HG03521 (cell line): Measurements from ENCODE around the gene COMMD10.
A peak's percentile ranks its signal among the peaks of the same experiment; 100 is the strongest.

ENCODE experiments used
- ATAC-seq: cut with Tn5 transposase; IDR thresholded peaks from one replicate; pipeline ENCODE4 v1.9.1; 2021; ENCODE audit warnings: mild to moderate bottlenecking, moderate library complexity; ENCODE audit not compliant: unreplicated experiment

COMMD10 gene

DNA sequence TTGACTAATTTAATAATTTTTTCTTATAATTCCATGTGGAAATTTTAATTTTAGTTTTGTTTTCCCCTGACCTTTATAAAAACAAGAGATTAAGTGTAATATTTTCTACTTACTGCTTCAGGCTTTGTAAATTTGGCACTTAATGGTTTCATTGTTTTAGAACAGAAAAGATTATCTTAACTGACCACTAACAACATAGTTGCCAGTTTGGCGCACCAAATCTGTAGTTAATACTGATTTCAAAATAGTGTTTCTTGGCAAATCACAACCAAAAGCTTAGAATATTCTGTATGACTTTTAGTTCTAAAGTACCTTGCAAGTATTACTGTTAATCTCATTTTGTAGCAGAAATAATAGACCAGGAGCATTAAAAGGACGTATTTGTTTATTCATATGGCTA, 124.3 kb downstream of the COMMD10 start:
- ATAC-seq = no peak

DNA sequence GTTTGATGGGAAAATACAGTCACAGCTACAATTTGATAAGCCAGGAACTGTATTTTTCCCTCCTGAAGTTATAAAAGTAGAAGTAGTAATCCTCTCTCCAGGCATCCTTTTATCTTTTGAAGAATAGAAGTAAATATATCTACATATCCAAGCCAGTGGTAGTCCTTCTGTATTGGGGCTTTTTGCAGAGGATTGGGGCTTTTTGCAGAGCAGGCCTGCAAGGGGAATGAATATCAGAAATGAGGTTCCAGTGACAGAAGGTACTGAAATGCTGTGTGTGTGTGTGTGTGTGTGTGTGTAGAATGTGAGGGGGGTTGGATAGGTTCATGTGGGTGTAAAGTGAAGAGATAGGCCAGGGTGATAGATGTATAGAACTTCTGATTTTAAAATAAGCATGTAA, 127.4 kb downstream of the COMMD10 start:
- no peak for ATAC-seq

DNA sequence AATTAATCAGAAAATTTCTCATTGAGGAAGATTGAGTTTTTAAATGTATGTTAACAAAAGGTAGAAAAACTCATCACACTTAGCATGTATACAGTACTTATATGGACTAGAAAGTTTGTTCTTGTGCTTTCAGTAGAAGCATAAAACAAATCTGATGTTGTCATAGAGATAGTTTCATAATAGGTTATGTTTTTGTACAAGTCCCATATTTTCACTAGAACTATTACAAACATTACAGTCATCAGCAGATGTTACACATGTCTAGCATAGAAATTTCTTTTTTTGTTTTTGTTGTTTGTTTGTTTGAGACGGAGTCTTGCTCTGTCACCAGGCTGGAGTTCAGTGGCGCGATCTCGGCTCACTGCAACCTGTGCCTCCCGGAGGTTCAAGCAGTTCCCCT, 131.4 kb downstream of the COMMD10 start:
- ATAC-seq = no peak

DNA sequence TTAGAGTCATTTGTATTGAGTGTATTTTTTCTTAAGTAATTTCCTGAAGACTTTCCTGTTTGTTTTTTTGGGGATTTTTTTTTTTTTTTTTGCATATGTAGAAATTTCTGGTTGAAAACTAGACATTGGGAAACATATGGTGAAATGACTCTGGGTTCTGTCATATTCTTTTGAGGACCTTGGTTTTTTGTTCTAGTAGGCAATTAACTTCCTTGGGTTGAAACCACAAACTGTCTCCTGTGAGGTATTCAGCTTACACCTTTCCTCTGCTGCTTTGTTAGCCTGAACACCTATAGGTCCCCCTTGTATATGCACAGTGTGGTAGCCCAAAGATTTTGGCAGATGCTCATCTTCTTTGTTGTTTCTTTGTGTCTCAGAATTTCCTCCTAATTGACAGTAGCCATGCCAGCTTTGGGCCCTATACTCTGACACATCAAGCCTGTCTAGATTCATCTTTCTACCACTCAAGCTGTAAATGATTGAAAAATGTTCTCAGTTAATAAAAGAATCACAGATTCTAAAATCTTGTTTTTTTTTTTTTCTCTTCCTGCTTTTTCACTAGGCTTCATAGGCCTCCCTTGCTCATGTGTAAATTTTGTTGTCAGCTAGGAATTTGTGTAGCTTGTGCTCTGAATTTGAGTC, 140.6 kb downstream of the COMMD10 start:
- ATAC-seq = no peak

DNA sequence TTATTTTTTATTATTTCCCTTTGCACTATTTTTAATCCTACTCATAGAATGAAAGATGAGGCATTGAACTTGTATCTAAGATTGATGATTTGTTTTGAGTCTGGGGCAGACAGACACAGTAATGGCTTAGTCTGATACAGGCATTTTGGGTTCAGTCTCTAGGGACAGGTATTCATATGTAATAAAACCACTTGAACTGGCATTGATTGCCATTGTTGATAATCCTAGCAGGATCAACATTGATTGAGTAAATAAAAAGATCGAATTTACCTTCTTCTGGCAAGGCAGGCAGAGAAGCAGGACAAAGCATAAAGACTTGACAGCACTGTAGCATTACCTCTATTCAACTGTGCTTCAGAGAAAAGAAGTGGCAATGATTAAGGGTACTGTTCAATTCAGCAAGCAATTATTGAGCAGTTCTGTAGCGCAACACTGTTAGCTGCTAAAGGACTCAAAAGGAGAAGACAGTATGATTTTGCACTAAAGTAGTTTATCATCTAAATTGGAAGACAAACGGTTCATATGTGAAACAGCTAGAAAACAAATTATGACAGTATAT, 144.4 kb downstream of the COMMD10 start:
- ATAC-seq = no peak

DNA sequence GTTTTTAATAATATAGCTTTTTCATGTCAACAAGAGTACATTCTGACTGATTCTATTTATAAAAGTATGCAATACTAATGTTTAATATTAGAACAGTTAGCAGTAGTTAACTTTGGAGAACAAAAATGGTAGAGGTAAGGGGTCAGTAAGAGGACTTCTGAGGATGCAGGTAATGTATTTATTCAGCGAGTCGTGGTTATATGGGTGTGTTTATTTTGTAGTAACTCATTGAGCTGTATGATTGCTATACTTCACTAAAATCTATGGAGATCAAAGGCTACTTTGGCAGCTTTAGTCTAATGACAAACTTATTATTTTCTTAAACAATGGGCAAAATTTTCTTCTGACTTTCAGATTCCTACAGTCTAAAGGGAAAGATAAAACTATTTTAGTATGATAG, 146.5 kb downstream of the COMMD10 start:
- no peak for ATAC-seq

DNA sequence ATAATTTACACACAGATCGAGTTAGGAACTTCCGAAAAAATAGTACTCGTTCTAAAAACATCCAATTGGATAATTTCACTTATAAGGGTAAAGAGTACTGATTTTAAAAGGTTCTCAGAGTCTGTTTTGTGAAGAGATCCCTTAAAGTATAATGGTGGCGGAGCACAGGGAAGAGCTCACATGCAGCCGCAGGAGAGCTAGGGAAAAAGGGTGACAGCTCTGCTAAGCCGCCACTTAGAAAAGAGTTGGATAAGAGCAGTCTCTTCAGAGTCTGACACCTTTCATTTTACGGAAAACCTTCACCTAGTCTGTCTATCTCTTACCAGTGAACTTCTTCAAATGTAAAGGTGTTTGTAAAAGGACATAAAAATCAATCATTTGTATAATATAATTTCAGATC, 149.9 kb downstream of the COMMD10 start:
- ATAC-seq = no peak

DNA sequence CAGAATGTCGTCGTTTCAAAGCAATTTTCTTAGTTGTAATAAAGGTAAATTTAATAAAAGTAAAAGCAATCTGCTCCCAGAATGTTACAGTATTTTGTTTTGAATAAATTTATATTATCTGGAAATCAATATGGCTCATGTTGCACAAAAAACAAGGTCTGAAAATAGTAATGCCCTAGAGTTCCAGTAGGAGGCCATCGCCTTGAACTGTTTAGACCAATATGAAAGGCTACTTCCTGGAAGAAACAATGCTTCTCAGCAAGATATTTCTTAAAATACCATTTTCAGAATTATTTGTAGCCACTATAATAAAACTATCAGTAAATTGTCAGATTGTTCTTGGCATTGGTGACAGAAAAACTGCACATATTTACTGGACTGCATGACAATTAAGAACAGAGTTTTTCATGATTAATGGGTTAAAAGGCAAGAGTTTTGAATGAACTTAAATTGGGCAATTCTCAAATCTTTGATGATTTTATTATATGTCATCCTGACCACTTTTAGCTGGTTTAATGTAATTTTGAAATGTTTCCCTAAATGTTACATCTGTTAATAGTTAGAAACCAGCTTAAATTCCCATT, 153.2 kb downstream of the COMMD10 start:
- no peak for ATAC-seq

DNA sequence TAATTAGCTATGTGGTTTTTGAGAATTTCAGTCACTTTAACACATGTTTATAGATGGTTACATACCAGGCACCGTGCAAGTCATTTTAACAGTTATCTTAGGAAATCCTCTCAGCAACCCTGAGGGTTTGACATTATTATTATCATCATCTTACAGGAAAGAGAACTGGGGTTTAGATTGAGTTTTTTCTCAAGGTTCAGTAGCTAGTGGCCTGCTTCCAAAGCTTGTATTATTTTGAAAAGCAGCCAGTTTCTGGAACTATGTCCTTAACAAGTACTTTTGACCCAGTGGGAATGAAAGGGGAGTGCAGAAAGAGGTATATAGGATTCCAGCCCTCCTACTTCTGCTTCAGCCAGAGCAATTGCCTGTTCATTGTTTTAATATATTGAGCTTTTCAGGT, 157.5 kb downstream of the COMMD10 start:
- no peak for ATAC-seq

DNA sequence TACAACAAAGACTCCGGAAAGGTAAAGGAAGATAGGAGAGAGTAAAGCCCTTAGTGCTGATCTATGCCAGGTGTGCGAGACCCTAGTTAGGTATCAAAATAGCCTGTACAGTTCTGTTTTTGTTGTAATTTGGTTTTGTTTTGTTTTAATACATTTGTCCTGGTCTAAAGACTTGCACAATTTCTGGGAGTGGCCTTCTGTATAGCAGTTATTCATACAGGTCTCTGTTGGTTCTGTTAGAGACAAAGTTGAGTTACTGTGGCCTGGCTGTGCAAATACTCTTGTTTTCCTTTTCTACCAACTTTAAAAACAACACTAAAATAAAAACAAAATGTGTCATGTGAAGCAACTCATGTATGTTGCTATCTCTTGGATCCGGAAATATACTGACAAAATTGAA, 163.6 kb downstream of the COMMD10 start:
- no peak for ATAC-seq

DNA sequence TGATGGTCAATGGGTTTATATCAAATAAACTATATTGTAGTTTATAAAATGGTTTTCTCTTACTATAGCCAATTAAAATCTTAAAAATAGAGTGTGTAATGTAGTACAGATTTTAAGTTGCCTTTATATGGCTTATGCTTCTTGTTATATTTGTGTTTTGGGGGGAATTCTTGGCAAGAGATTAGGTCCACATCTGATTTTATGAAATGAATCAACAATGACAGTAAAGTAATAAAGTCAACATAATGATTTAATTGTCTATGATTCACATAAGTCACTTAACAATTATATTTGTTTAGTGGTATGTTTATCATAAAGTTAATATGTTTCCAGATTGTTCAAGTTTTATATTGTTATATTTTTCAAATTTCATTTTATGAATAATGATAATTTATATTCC, 164.8 kb downstream of the COMMD10 start:
- no peak for ATAC-seq

DNA sequence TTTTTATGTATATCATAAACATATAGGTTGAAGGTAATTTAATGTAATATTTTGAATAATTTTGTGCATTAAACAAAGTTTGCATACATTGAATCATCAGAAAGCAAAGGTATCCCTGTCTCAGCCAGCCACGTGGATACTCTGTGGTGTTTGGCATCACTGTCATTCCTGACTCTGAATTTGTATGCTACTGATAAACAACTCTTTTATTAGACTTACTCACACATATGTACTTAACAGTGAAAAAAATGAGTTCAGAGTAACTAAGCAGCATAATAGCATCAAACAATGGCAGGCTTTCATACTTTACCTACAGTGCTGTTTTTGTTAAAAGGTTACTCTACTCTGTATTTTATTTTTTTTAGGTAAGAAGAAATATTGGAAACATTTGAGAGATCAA, 171.9 kb downstream of the COMMD10 start:
- no peak for ATAC-seq

DNA sequence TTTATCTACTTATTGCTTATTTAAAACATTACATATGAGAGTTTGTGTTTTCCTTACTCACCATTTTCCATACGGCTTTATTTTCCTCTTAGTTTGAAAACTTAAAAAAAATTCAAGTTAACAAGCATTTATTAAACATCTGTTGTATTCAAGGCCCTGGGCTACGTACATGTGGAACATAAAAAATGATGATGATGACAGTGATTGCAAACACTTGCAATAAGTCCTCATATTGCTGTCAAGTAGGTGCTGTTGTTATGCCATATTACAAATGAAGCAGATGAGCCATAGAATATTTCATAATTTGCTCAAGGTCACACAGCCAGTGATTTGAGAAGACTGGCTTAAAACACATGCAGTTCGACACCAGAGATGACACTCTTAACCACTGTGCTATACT, 180.6 kb downstream of the COMMD10 start:
- no peak for ATAC-seq

DNA sequence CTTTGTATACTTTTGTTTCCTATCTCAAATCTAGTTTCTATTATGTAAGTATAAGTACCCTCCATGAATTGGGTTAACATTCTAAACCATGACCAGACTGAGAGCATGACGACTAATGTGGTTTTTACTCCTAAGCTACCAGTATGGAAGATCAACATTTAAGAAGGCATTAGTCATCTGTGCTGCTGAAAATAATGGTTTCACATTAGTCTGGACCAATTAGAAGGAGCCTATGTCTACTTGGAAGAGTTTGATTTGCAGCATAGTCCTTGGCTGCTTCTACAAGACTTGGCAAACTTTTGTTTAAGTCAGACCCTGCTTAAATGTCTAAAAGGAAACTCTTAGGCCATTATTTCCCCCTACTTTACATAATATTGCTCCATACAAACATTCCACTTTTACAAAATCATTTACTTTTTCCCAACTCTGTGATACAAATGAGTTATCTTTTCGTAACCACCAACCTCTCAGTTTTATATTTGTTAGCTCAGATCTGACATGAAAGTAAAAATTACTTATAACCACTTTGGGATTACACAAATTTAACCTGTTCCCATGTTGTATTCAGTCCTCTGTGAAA, 186.7 kb downstream of the COMMD10 start:
- no peak for ATAC-seq

DNA sequence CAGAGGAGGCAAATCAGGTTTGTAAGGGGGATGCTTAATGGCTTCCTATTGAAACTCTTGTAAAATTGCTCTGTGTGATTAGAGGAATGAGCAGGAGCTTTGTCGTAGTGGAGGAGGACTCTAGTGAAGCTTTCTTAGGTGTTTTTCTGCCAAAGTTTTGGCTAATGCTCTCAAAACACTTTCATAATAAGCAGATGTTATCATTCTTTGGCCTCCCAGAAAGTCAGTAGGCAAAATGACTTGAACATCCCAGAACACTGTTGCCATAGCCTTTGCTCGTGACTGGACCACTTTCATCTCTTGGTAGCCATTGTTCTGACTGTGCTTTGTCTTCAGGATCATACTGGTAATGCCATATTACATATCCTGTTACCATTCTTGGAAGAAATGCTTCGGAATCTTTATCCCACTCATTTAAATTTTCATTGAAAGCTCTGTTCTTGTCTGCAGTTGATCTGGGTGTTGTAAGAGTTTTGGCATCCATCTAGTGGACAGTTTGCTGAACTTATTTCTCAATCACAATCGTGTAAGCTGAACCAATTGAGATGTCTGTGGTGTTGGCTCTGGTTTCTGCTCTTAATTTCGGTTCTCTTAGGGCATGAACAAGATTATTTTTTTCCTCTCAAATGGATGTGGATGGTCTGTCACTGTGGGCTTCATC, 187.6 kb downstream of the COMMD10 start:
- peak; percentile 54 for ATAC-seq

DNA sequence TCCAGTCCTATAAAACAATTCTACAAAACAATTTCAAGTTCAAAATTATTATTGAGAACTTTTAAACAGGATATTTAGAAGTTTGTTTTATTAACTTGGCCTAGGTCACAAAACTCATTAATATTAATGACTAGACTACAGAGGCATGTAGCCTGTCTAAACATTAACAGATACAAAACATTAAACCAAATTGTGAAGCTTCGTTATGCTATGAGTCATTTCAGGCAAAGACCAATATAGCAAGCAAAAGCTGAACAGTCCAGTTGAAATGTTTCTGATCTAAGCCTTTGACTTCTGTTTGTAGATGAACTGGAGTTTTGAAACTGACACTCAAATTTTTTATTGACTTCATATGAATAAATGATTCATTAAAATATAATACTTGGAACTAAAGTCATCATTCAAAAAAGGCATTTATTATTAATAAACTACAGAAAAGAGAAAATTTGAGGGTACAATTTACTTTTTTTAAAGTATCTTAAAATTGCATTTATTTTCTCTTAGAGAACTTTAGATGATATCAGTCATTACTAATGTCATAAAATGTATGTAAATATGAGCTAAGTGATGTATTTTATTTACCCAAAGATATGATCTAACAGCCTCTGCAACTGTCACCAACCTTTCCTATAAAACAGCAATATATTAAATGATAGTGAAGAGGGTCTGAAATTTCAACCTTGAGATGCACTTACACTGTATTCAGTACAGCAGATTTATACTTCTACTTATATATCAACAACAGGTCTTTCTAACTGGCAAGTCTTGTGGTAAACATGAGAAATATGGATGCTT, 188.8 kb downstream of the COMMD10 start:
- peak; percentile 86 for ATAC-seq

DNA sequence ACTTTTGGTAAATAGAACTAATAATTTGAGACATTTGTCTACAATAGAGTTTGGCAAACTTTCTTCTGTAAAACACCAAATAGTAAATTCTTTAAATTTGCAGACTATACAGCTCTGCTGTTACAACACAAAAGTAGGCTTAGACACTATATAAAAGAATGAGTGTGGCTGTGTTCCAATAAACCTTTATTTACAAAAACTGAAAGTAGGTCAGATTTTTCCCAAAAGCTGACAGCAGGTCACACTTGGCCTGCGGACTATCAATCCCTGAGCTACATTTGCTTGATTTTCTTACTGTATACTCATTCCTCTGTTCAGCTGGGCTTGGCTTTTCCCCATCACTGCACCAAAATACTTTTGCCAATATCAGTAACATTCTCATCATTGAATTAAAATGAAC, 189.4 kb downstream of the COMMD10 start:
- no peak for ATAC-seq

DNA sequence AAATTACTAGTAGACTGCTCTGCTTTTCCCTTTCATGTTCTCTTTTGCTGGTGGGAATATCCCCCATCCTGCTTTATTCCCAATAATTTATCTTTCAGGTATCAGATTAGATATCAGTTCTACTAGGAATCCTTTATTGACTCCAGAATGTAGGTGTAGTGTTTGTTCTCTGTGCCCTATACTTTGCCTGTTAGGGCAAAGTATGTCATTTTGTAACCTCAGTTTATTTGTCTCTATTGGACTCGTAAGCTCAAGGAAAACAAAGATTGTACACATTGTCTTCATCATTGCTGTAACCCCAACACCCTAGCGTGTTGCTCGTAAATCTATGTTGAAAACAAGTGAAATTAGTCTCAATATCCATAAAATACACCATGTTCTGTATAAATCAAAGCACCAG, 190.5 kb downstream of the COMMD10 start:
- ATAC-seq = no peak

DNA sequence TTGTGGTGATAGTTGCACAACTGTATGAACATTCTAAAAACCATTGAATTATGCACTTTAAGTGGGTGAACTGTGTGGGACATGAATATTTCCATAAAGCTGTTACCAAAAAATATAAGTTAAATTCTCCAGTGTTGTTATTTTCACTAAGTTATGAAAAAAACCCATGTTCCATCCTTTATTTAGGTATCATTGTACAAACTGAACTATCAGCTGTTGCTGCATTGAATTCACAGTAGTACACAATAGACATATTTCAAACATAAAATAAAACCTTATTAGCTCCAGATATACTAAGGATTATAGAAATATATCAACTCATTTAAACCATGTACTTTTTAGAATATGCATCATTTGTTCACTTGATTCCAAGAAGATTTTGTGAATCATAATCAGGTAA, 192.1 kb downstream of the COMMD10 start:
- ATAC-seq = no peak

DNA sequence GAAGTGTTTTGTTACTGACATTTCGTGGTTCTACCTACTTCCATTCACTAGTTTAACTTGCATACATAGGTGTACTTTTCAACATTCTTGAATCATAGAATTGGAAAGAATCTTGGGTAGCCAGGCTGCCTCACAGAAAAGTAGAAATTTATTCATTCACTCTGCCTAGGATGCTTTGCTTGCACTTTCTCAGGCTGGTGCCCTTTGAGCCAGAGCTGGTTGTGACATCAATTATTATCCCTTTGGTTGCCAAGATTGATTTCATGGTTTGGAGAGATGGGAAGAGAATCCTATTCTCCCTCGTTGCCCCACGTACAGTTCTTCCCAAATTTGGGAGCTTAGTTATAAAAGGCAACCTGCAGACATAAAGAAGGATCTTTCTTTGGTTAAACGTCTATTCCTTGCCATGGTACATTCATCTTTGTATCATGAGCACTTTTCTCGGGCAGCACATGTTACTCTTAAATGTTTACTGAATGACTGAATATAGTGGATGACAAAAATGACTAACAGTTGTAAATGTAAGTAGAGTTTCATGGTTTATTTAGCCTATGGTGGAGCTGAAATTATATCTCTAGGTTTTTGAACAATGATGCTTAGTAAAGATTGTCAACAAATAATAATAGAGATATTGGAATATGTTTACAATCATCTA, 195.5 kb downstream of the COMMD10 start:
- ATAC-seq = no peak

DNA sequence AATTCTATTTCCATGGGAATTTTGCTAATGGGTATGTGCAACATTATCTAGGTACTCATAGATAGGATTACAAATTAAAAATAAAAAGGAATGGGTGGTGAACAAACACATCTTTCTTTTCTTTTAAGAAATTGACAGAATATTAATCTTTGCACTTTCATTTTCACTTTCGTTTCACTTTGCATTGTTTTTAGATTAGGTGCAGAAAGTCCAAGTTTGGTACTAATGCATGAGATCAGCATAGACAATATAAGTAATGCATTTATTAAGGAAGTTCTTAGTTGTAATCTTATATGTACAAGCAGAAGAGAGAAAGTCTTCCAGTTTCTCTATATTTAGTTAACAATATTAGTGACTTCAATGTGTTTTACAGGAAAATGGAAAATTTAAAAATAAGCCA, 196.5 kb downstream of the COMMD10 start:
- ATAC-seq = no peak
